K562 (cell line): ENCODE data around the gene SOD1. TPM values are rescaled to one million over a fixed set of nuclear protein-coding genes. Genes with fewer than 3 reads are reported as not detected.

Source experiments
- AFF1 ChIP-seq, 2 experiments: fragments of 450-650 bp; IDR thresholded peaks; 2 replicates each; pipeline ENCODE4 v1.6.1; 2018; ENCODE audit warnings: mild to moderate bottlenecking in 2 of 2, low read depth in 1 of 2; ENCODE audit not compliant: partially characterized antibody in 2 of 2
- ARNT ChIP-seq, 2 experiments: fragments of 450-650 bp; IDR thresholded peaks; 2 replicates each; pipeline ENCODE4 v1.6.1; 2016; ENCODE audit warnings: mild to moderate bottlenecking in 1 of 2
- ATF1 ChIP-seq, 2 experiments: fragments of 450-650 bp in 1 of 2; IDR thresholded peaks; 2 replicates each; pipeline ENCODE4 v1.6.1; 2016; ENCODE audit warnings: missing compliant biosample characterization in 1 of 2, missing genetic modification characterization in 1 of 2
- ATF7 ChIP-seq: fragments of 450-650 bp; IDR thresholded peaks from 2 replicates; pipeline ENCODE4 v1.7.1; 2014; ENCODE audit warnings: mild to moderate bottlenecking, moderate library complexity
- CAMTA2 ChIP-seq: fragments of 250-450 bp; sonication (Bioruptor Pico); conservative IDR thresholded peaks from 2 replicates; pipeline ENCODE4 v1.5.1; 2022
- CUX1 ChIP-seq: fragments of 200-800 bp; sonication (Bioruptor generic); IDR thresholded peaks from 2 replicates; pipeline ENCODE4 v1.6.1; 2016; ENCODE audit warnings: missing genetic modification characterization, missing compliant biosample characterization
- CXXC5 ChIP-seq: fragments of 250-450 bp; sonication (Bioruptor Pico); IDR thresholded peaks from 2 replicates; pipeline ENCODE4 v1.8.0; 2022; ENCODE audit warnings: inconsistent platforms, mild to moderate bottlenecking, moderate library complexity
- EZH2 ChIP-seq: IDR thresholded peaks from 2 replicates; pipeline ENCODE4 v1.6.1; 2012; ENCODE audit warnings: low read depth, mild to moderate bottlenecking, inconsistent platforms, low read length, borderline replicate concordance
- FOXK2 ChIP-seq, 2 experiments: fragments of 450-650 bp; IDR thresholded peaks in 1 of 2; conservative IDR thresholded peaks in 1 of 2; 2 replicates each; pipeline ENCODE4 v1.6.1; 2016; ENCODE audit warnings: low read depth in 2 of 2, mild to moderate bottlenecking in 1 of 2
- KDM1A ChIP-seq, 2 experiments: fragments of 450-650 bp; IDR thresholded peaks; 2 replicates each; pipeline ENCODE4 v1.6.1; 2016; ENCODE audit warnings: mild to moderate bottlenecking in 2 of 2
- KLF16 ChIP-seq: IDR thresholded peaks from 2 replicates; pipeline ENCODE4 v1.6.1; 2016; ENCODE audit warnings: antibody characterized with exemption
- LCOR ChIP-seq: sonication (generic); formaldehyde crosslinking; IDR thresholded peaks from 2 replicates; pipeline ENCODE4 v1.8.0; 2022; ENCODE audit warnings: mild to moderate bottlenecking, missing genetic modification reagents
- MAFF ChIP-seq: IDR thresholded peaks from 2 replicates; pipeline ENCODE4 v1.6.1; 2012; ENCODE audit warnings: low read length, improper control_type of control experiment
- MXD1 ChIP-seq: fragments of 250-450 bp; sonication (Bioruptor Pico); IDR thresholded peaks from 2 replicates; pipeline ENCODE4 v1.8.0; 2021; ENCODE audit warnings: borderline replicate concordance, mild to moderate bottlenecking, moderate library complexity; ENCODE audit not compliant: poor library complexity, severe bottlenecking
- RFX1 ChIP-seq: fragments of 450-650 bp; IDR thresholded peaks from 2 replicates; pipeline ENCODE4 v1.6.1; 2016; ENCODE audit warnings: mild to moderate bottlenecking, moderate library complexity
- TAF9B ChIP-seq: fragments of 450-650 bp; IDR thresholded peaks from 2 replicates; pipeline ENCODE4 v1.6.1; 2018; ENCODE audit warnings: mild to moderate bottlenecking; ENCODE audit not compliant: partially characterized antibody
- polyA plus RNA-seq, 8 experiments: library from polyadenylated mRNA; depleted of rRNA in 4 of 8; stranded (reverse) in 5 of 8; unstranded in 3 of 8; fragments of >200 nt; fragmentation: Nextera tagmentation in 2 of 8; fragmentation: Illumina TruSeq in 1 of 8; extraction: Ambion mirVana in 2 of 8; extraction: Trizol in 1 of 8; gene quantifications; 2 replicates each; pipeline versions ENCODE4 v1.2.1 to v1.2.3, GENCODE V29; 2011 to 2014; ENCODE audit warnings: inconsistent platforms in 1 of 8, missing spikeins in 1 of 8
- total RNA-seq, 7 experiments: library from RNA; depleted of rRNA in 6 of 7; stranded (reverse); fragments of >200 nt in 6 of 7; fragmentation: Illumina TruSeq in 2 of 7; extraction: Trizol in 2 of 7; gene quantifications; 2 replicates each; pipeline versions ENCODE4 v1.2.1 to v1.2.3, GENCODE V29; 2011 to 2021; ENCODE audit warnings: low replicate concordance in 1 of 7

Gene SOD1
- total and polyA plus RNA-seq, 9 of the 15 experiments (the other 6 are each of a cell fraction or from before 2014, with no cell fraction given) = 452 to 1,409 (median 633) TPM

- peak in 1 of 2 experiments; percentile 30 for TF ChIP-seq AFF1 (IDR thresholded peaks at IDR 0.05; ENCODE audit: low read depth in 1 of 2, partially characterized antibody in 2 of 2)
- no peak for TF ChIP-seq ATF1 (CRISPR knock-in tag; IDR thresholded peaks at IDR 0.05)
- TF ChIP-seq ATF1 (tag; IDR thresholded peaks at IDR 0.05) = peak; percentile 35; the same call in 1 of the 2 replicates
- 0 out of 2 replicates have a peak, but pooled peaks have one; percentile 15 for TF ChIP-seq ATF7
- TF ChIP-seq EZH2 = 0 out of 2 replicates have a peak, but pooled peaks have one; percentile 48
- 0 out of 2 replicates have a peak, but pooled peaks have one; percentile 10 for TF ChIP-seq LCOR (CRISPR knock-in tag)
- TF ChIP-seq FOXK2 (conservative IDR thresholded peaks at IDR 0.05 in 1 of 2, IDR thresholded peaks at IDR 0.05 in 1 of 2; ENCODE audit: low read depth in 2 of 2) = peak; percentile 50 to 55; a peak in 2 of 4 replicates
- peak; percentile 22; the same call in 1 of the 2 replicates for TF ChIP-seq KLF16
- 0 out of 2 replicates have a peak, but pooled peaks have one; percentile 11 for TF ChIP-seq CXXC5 (CRISPR knock-in tag)
- TF ChIP-seq CUX1 (CRISPR knock-in tag) = no peak
- TF ChIP-seq CAMTA2 (CRISPR knock-in tag) = no peak
- peak; percentile 56 to 70; a peak in 1 of 4 replicates for TF ChIP-seq ARNT (IDR thresholded peaks at IDR 0.05)
- peak; percentile 30 for TF ChIP-seq TAF9B
- TF ChIP-seq RFX1 = no peak
- TF ChIP-seq KDM1A (IDR thresholded peaks at IDR 0.05) = peak; percentile 30 to 48; a peak in 3 of 4 replicates
- TF ChIP-seq MXD1 (CRISPR knock-in tag) = no peak
- TF ChIP-seq MAFF = peak; percentile 52; the same call in 1 of the 2 replicates
Observed at GRCh38 chr21:31713973-31714740, 54.7 kb downstream of the SOD1 start (continued).
